NCI-H748 treated with DMSO at 0.1 percent for 48 hours (cell line): ENCODE results near the gene DNAH10.
A peak's percentile ranks its signal among the peaks of the same experiment; 100 is the strongest.

Source experiments
- DNase-seq: peaks from one replicate; lab custom pipeline; 2025; lab: John Stamatoyannopoulos, UW

The DNAH10 gene

GRCh38 chr12:123886931-123887582 is 125.0 kb downstream of the DNAH10 start:
- no peak for DNase-seq

DNA sequence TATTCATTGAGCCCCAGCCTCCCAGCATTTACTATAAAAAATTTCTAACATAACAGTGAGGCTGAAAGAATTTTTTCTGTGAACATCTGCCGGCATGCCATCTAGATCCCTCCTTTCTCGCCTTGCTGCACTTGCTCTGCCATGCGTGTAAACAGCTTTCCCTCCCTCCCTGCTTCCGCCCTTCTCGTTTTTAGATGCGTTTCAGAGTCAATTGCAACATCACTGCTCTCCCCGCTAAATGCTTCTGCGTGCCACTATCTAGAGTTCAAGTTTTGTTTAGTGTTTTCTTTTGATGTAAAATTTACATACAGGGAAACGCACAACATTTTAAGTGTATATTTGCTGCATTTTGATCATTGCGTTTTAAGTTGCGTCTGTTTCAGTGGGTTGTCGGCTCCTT is 126.9 kb downstream of the DNAH10 start:
- no peak for DNase-seq

- no peak for DNase-seq
These were observed 127.9 kb downstream of the DNAH10 start for GRCh38 chr12:123889848-123890535.

GRCh38 chr12:123890536-123890902 is 128.4 kb downstream of the DNAH10 start:
- no peak for DNase-seq

DNA sequence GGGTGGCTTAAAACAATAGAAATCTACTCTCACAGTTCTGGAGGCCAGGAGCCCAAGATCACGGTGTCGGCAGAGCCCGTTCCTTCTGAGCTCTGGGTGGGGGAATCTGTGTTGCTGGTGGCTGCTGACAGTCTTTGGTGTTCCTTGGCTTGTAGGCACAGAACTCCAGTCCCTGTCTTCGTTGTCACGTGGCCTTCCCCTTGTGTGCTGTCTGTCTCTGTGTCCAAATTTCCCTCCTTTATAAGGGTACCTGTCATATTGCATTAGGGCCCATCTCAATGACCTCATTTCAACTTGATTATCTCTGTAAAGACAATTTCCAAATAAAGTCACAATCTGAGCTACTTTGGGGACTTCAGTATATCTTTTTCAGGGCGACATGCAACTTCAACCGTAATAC is 128.9 kb downstream of the DNAH10 start:
- DNase-seq, result no peak

- no peak for DNase-seq
These were observed 129.5 kb downstream of the DNAH10 start for GRCh38 chr12:123891516-123892179.

- DNase-seq, result no peak
These were observed 130.1 kb downstream of the DNAH10 start for GRCh38 chr12:123892180-123892559.

DNA sequence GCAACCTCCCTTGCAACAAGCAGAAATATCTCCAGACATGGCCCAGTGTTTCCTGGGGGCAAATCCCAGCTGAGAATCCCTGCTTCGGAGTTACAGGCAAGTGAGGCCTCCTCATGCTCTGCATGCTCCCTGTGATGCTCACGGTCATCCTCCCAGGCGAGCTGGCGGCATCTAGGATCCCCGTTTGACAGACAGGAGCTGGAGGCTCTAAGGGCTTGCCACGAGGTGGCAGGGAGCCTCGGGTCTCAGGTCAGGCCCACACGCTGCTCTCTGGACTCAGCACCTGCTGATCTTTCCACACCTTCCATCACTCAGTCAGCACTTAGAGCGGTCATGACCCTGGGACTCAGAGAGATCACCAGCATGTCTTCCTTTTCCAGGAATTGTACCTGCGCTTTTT is 130.8 kb downstream of the DNAH10 start:
- no peak for DNase-seq

GRCh38 chr12:123893276-123893675 is 131.2 kb downstream of the DNAH10 start:
- DNase-seq, result no peak

GRCh38 chr12:123894823-123895345 is 132.8 kb downstream of the DNAH10 start:
- DNase-seq, result no peak

DNA sequence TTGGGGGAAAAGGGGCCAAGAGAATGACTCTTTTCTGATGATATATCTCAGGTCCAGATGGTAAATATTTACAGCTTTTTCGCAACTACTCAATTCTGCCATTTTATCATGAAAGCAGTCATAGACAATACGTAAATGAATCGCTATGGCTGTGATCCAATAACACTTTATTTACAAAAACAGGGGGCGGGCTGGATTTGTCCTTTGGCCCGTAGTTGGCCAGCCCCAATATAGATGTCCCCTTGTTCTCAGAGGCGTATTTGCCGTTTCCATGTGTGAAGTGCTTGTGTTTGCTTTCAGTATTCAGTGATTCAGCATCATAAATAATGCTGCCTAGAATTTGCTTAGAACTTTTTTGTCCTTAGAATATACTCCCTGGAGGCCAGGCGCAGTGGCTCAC is 133.3 kb downstream of the DNAH10 start:
- DNase-seq, result no peak

DNA sequence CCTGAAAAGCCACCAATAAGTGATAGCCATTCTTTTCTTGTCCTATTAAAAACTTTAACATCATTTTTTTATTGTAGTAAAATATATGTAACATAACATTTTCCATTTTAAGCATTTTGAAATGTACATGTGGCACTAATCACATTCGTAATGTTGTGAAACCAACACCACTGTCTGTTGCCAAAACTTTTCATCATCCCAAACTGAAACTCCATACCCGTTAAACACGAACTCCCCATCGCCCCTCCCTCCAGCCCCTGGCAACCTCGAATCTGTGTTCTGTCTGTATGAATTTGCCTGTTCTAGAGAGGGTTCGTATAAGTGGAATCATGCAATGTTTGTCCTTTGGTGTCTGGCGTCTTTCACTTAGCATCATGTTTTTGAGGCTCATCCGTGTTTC is 134.7 kb downstream of the DNAH10 start:
- no peak for DNase-seq

- DNase-seq, result no peak
These were observed 135.1 kb downstream of the DNAH10 start for GRCh38 chr12:123897221-123897620.

GRCh38 chr12:123898673-123899072 is 136.6 kb downstream of the DNAH10 start:
- DNase-seq, result no peak

GRCh38 chr12:123899368-123899767 is 137.3 kb downstream of the DNAH10 start:
- no peak for DNase-seq

DNA sequence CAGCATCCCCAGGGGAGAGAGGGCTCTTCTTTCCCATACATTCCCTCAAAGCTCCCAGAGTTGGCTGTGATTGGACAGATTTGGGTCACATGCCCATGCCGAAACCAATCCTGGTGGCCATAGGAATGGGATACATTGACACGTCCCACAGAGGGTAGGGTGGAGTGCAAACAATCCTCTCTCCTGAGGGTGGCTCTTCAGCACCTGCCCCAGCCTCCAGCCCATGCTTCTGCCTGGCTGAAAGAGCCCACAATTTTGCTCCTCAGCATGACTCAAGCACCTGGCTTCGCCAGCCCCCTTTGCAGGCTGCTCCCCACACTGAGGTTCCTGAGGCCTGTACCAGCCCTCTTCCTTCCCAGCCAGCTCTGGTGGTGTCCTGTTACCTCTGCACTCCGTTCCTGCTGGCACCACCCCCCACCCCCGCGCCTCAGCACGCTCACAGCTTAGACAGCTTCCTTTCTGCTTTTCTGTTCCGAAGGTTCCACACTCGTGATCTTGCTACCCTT is 138.8 kb downstream of the DNAH10 start:
- DNase-seq, result no peak

- DNase-seq, result no peak
These were observed 140.7 kb downstream of the DNAH10 start for GRCh38 chr12:123902821-123903220.

GRCh38 chr12:123903301-123904065 is 141.4 kb downstream of the DNAH10 start:
- no peak for DNase-seq

GRCh38 chr12:123905319-123905925 is 143.3 kb downstream of the DNAH10 start:
- DNase-seq, result peak; percentile 42

DNA sequence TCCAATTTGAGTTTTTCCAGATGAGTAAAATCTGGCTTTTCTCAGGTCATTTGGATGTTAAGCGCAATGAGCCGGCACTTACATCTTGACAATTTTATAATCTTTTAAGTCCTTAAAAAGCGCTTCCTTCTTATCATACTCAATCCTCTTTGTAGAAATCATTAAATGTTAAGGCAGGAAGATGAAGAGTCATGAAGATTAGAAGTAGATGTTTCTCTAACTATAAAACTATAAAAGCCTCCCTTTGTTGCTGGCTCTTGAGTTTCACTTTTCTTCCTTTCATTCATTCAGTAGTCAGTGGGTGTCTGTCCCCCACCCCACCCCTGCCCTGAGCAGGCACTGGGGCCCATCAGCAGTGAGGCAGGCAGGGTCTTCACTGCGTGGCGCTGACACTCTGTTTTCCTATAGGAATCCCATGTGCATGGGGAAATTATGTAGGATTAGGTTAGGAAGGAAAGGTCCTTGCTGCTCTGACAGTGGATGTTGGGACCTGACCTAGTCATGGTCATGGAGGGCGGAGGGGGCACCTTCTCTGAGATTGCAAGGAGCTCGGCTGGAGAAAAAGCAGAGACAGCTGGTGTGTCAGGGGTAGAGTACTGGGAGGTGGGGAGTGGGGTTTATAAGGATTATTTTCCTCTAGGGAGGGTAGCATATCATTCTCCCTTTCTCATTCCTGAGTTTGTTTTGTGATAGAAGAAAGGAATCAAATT is 144.8 kb downstream of the DNAH10 start:
- no peak for DNase-seq
